Measurements from ENCODE around the gene LRRC26. TPM values are rescaled to one million over a fixed set of nuclear protein-coding genes. Genes with fewer than 3 reads are reported as not detected.

Gene LRRC26
- total RNA-seq, 1 donor from 2014 or later = not detected

DNA sequence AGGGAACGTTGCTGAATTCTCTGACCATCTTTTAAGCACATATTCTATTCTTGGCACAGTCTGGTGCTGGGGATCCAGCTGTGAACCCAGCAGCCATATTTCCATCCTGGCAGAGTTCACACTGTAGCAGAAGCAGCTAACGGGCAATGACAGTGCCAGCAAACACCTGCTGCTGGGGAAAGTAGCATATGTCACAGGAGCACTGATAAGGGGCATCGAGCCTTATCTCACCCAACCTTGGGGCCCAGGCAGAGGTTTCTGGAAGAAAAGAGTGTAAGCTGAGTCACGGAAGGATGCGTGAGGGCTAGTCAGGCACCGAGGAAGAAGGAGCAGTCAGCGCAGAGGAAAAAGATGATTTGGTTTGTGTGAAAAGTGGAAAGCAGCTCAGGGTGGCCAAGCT lies 36.8 kb upstream of the LRRC26 start:
- peak overlapping the region; percentile 95 for H3K4me3 Mint-ChIP-seq
- peaks cover 12% of the 10 kb centered on the region for H3K36me3 Mint-ChIP-seq
- H3K27ac Mint-ChIP-seq = peak overlapping the region; percentile 94
- H3K4me1 Mint-ChIP-seq = peaks cover 30% of the 10 kb centered on the region
- H3K9me3 Mint-ChIP-seq = no peaks in the 10 kb centered on the region
- no peaks in the 10 kb centered on the region for H3K27me3 Mint-ChIP-seq (ENCODE audit: low read depth)
- DNase-seq (ENCODE audit: low spot score in 2 of 2, unreplicated experiment in 2 of 2) = no peak
- TF ChIP-seq CTCF (IDR thresholded peaks at IDR 0.05; ENCODE audit: unreplicated experiment) = no peak

GRCh38 chr9:137205126-137206069 lies 35.5 kb upstream of the LRRC26 start, which contains the start of the genes NDOR1 and TMEM203:
Gene NDOR1 (plus strand): TSS chr9:137205700. CDS start chr9:137205778, 78 bp downstream.
Gene TMEM203 (minus strand): TSS chr9:137205648. CDS start chr9:137205414, 234 bp downstream.
- Mint-ChIP-seq H3K36me3 (peaks cover 10% of the 10 kb centered on the region), H3K27ac (peak within 1 kb of the TSS; percentile 96), H3K27me3 (ENCODE audit: low read depth) (no peaks in the 10 kb centered on the region), H3K4me3 (peak within 1 kb of the TSS; percentile 95), H3K9me3 (no peaks in the 10 kb centered on the region), H3K4me1 (peaks cover 37% of the 10 kb centered on the region)
- peak; percentile 95 to 96 for DNase-seq (ENCODE audit: low spot score in 2 of 2, unreplicated experiment in 2 of 2)
- no peak for TF ChIP-seq CTCF (IDR thresholded peaks at IDR 0.05; ENCODE audit: unreplicated experiment)

GRCh38 chr9:137204731-137205125 lies 34.9 kb upstream of the LRRC26 start:
- Mint-ChIP-seq H3K4me3 (peak overlapping the region; percentile 95), H3K4me1 (peaks cover 37% of the 10 kb centered on the region)

DNA sequence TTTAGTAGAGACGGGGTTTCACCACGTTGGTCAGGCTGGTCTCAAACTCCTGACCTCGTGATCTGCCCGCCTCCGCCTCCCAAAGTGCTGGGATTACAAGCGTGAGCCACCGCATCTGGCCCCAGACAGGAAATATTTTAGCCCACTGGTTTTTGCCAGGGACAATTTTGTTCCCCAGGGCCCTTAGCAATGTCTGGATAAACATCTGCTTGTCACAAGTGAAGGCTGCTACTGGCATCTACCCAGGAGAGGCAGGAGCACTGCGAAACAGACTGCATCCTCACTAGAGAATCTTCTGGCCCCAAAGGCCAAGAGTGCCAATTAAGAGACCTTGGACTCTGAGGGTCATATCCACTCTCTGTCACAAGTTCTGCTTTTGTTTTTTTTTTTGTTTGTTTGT lies 33.1 kb upstream of the LRRC26 start:
- no peak for DNase-seq (ENCODE audit: low spot score in 2 of 2, unreplicated experiment in 2 of 2)
- Mint-ChIP-seq H3K27ac (no peak overlapping the region), H3K4me1 (peaks cover 49% of the 10 kb centered on the region), H3K27me3 (ENCODE audit: low read depth) (no peaks in the 10 kb centered on the region), H3K9me3 (no peaks in the 10 kb centered on the region), H3K4me3 (peak overlapping the region; percentile 13), H3K36me3 (peaks cover 5% of the 10 kb centered on the region)
- TF ChIP-seq CTCF (IDR thresholded peaks at IDR 0.05; ENCODE audit: unreplicated experiment) = no peak

More at GRCh38 chr9:137204731-137205125, 34.9 kb upstream of the LRRC26 start:
- no peaks in the 10 kb centered on the region for H3K9me3 Mint-ChIP-seq
- H3K36me3 Mint-ChIP-seq = peaks cover 8% of the 10 kb centered on the region
- peak overlapping the region; percentile 96 for H3K27ac Mint-ChIP-seq
- no peaks in the 10 kb centered on the region for H3K27me3 Mint-ChIP-seq (ENCODE audit: low read depth)
- no peak for DNase-seq (ENCODE audit: low spot score in 2 of 2, unreplicated experiment in 2 of 2)
- TF ChIP-seq CTCF (IDR thresholded peaks at IDR 0.05; ENCODE audit: unreplicated experiment) = no peak

GRCh38 chr9:137201205-137201868 lies 31.5 kb upstream of the LRRC26 start:
- Mint-ChIP-seq H3K4me1 (peaks cover 43% of the 10 kb centered on the region), H3K27me3 (ENCODE audit: low read depth) (no peaks in the 10 kb centered on the region), H3K27ac (peak overlapping the region; percentile 79), H3K9me3 (no peaks in the 10 kb centered on the region), H3K4me3 (peak overlapping the region; percentile 75), H3K36me3 (no peaks in the 10 kb centered on the region)
- no peak for TF ChIP-seq CTCF (IDR thresholded peaks at IDR 0.05; ENCODE audit: unreplicated experiment)
- DNase-seq (ENCODE audit: low spot score in 2 of 2, unreplicated experiment in 2 of 2) = no peak
